Lower leg skin (tissue), 4 donors: ENCODE results near the gene MCTP1. TPM values are rescaled to one million over a fixed set of nuclear protein-coding genes. Genes with fewer than 3 reads are reported as not detected.

Source experiments
- DNase-seq, 2 donors: peaks; one replicate each; pipeline ENCODE4 v3.0.0-alpha.2; 2019; ENCODE audit warnings: low spot score in 2 of 2
- H3K4me3 ChIP-seq: fragments of 200-600 bp; sonication (generic); 2 replicates; pipeline ENCODE4 v1.5.1; 2017; ENCODE audit warnings: mild to moderate bottlenecking, low read depth; ENCODE audit not compliant: poor library complexity, severe bottlenecking
- POLR2A ChIP-seq, 2 donors: fragments of 450-650 bp; IDR thresholded peaks; one replicate each; pipeline ENCODE4 v1.6.1; 2016 to 2017; ENCODE audit warnings: antibody characterized with exemption in 2 of 2, mild to moderate bottlenecking in 1 of 2, moderate library complexity in 1 of 2
- WGBS, 2 donors: methylation state at CpG; one replicate each; pipeline ENCODE4 v1.1.5; 2018; 5-methylcytosine and 5-hydroxymethylcytosine counted together
- intact Hi-C: fragments of 100-400 bp; cut with DNase I; formaldehyde crosslinking; loops from one replicate; pipeline ENCODE4 v1.15.0; 2023; ENCODE audit warnings: low total_unique reads
- total RNA-seq, 4 donors: library from RNA; depleted of rRNA; stranded (reverse); fragments of >200 nt; gene quantifications; one replicate each; pipeline ENCODE4 v1.1.0, GENCODE V29; 2016
- TF ChIP-seq, protein P1 (sequence below), 3 donors: fragments of 450-650 bp; IDR thresholded peaks; one replicate each; pipeline ENCODE4 v1.5.1; 2016; ENCODE audit warnings: antibody characterized with exemption in 3 of 3, mild to moderate bottlenecking in 3 of 3, moderate library complexity in 2 of 3

Gene MCTP1
- total RNA-seq, 4 donors from 2014 or later: 6.3 to 36.5 (median 9.8) TPM

DNA sequence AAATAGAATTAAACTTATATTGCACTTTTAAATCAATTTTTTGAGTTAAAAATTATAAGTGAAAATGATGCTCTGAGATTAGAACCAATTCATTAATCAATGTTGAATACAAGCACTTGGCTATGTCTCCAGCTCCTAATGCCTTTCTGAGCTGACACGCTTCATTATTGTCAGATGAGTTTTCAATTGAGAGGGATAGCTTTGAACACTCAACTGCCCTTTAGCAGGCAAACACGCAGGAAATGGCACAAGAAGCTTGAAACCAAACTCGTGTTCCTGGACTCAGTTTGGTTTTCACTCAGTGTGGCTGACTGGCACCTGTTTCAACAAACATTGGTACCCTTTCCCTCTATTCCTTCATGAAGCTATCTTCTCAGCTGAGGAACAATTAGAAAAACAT lies 109.8 kb downstream of the MCTP1 start:
- TF ChIP-seq, protein P1, sequence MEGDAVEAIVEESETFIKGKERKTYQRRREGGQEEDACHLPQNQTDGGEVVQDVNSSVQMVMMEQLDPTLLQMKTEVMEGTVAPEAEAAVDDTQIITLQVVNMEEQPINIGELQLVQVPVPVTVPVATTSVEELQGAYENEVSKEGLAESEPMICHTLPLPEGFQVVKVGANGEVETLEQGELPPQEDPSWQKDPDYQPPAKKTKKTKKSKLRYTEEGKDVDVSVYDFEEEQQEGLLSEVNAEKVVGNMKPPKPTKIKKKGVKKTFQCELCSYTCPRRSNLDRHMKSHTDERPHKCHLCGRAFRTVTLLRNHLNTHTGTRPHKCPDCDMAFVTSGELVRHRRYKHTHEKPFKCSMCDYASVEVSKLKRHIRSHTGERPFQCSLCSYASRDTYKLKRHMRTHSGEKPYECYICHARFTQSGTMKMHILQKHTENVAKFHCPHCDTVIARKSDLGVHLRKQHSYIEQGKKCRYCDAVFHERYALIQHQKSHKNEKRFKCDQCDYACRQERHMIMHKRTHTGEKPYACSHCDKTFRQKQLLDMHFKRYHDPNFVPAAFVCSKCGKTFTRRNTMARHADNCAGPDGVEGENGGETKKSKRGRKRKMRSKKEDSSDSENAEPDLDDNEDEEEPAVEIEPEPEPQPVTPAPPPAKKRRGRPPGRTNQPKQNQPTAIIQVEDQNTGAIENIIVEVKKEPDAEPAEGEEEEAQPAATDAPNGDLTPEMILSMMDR (IDR thresholded peaks at IDR 0.05): no peak
- TF ChIP-seq POLR2A (IDR thresholded peaks at IDR 0.05): no peak
- H3K4me3 ChIP-seq: no peak overlapping the region
- intact Hi-C loops: no loop called here
- DNase-seq: no peak
- 56 to 57% methylated on average over 3 of the region's 3 CpGs for WGBS, 2 donors

DNA sequence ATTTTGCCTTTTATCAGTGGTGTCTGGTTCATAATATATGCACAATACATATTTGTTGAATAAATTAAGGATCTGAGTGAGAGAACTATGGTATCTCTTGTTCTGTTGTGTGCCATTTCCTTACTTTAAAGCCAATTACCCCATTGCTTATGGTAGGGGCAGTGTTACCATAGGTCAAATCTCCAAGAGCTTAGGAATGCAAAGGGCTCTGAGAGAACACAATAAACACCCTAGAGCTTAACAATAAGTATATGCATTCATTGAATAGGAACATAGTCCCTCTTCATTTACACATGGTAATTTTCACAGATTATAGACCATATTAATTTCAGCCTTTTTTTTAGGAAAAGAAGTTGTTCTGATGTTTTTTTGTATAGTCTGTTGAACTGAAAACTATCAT lies 112.2 kb downstream of the MCTP1 start:
- no peak overlapping the region for H3K4me3 ChIP-seq
- TF ChIP-seq, protein P1 (IDR thresholded peaks at IDR 0.05): no peak
- no peak for TF ChIP-seq POLR2A (IDR thresholded peaks at IDR 0.05)
- intact Hi-C loops: no loop called here
- no peak for DNase-seq

DNA sequence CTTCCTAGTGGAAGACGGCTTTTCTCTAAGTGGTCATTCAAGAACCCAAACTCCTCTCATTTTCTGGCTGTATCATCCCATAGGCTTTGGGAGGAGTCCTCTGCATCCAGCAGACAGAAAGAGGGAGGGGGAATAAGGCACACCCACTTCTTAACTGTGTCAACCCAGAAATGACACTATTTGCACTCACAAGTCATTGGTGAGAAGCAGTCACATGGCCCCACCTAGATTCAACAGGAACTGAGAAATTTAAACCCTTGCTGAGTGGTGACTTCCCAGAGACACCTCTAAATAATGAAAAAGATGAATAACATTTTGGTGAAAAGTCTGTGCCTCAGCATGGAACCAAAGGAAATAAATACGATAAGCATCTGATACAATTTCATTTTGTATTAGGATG lies 120.0 kb downstream of the MCTP1 start:
- intact Hi-C loops: no loop called here
- 92 to 96% methylated on average over 2 of the region's 2 CpGs for WGBS, 2 donors
- TF ChIP-seq, protein P1 (IDR thresholded peaks at IDR 0.05): no peak
- TF ChIP-seq POLR2A (IDR thresholded peaks at IDR 0.05): no peak
- no peak for DNase-seq
- no peak overlapping the region for H3K4me3 ChIP-seq

DNA sequence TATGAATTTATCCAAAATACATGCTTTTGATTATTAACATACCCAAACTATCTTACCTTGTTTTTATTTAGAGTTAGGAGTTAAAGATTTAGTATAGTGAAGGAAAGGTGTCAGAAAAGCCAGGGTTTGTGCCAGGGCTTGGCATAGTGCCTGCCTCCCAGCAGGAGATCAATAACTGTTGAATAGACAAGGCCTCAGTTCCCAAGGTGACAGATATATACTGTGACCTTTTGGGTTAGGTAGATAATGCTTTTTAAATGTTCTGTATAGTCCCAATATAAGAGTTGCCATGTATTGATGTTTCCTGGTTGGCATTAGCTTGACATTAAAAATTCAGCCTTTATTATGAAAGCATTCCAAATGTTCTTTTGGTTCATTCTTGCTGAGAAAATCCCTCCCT lies 121.8 kb downstream of the MCTP1 start:
- no peak overlapping the region for H3K4me3 ChIP-seq
- intact Hi-C loops: no loop called here
- TF ChIP-seq POLR2A (IDR thresholded peaks at IDR 0.05): no peak
- TF ChIP-seq, protein P1 (IDR thresholded peaks at IDR 0.05): no peak
- DNase-seq: no peak

DNA sequence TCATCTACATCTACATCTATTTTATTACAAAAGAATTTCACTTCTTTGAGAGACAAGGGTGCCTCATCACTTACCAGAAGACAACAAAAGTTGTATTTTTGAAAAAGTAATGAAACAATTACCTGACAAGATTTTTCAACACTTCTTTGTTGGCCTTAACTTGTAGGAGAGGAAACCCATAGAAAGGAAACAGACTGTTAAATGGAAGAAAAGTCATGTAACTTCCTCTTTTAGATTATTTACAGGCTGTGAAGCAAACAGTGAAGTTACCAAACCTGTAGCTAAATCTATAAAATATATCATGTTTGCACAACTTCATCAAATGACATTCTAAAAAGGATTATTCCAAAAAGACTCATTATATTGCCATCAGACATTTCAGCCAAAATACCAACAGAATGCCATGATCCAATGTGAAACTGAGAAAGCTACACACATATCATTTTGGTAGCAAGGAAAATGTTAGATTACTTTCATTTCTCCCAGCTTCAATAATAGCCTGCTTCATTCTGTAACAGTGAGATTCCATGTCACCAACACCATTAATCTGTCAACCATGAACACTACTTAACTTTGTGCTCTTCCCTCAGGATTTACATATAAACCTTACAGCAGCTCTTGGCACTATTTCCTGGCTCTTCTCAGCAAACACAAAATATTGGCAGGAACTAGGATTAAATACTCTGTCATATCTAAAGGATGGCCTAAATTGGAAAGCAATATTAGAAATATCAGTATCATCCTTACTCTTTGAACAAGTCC lies 122.5 kb downstream of the MCTP1 start:
- TF ChIP-seq POLR2A (IDR thresholded peaks at IDR 0.05): no peak
- TF ChIP-seq, protein P1 (IDR thresholded peaks at IDR 0.05): no peak
- DNase-seq: no peak
- intact Hi-C loops: no loop called here
- no peak overlapping the region for H3K4me3 ChIP-seq

DNA sequence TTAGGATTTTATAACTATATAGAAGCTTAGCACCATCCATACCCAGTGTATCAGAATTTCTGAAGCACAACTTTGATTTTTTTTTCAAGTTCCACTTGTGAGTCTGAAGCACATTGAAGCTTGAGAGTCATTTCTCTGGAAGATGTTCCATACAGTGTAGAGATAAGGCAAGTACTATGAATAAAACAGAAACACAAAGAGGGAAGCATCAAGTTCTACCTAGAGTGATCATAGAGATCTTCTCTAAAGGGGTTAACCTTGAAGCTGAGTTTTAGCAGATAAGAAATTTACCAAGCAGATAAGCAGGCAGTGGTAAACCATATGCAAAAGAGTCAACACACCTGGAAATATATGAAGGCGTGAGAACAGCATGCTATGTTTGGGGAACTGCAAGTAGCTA lies 125.3 kb downstream of the MCTP1 start:
- WGBS, 2 donors: 80 to 97% methylated on average over 1 of the region's 1 CpG
- no peak for DNase-seq
- H3K4me3 ChIP-seq: no peak overlapping the region
- intact Hi-C loops: no loop called here
- TF ChIP-seq, protein P1 (IDR thresholded peaks at IDR 0.05): no peak
- no peak for TF ChIP-seq POLR2A (IDR thresholded peaks at IDR 0.05)
